Left lung (tissue), 10 donors: ENCODE results near the gene GP1BA. TPM values are rescaled to one million over a fixed set of nuclear protein-coding genes. Genes with fewer than 3 reads are reported as not detected.

Experiments
- ATAC-seq: fragments of 200-7000 bp; cut with Tn5 transposase; one replicate; pipeline ENCODE4 v1.9.1; 2020; ENCODE audit warnings: moderate library complexity
- DNase-seq, 4 donors: peaks; one replicate each; pipeline ENCODE4 v3.0.0-alpha.2; 2013 to 2020
- H3K27ac ChIP-seq, 2 donors: fragments of 200-600 bp; sonication (generic) in 1 of 2; one replicate each; pipeline versions ENCODE4 v1.5.0 to v1.8.0; 2020 to 2021
- H3K27me3 ChIP-seq, 2 donors: fragments of 200-600 bp; sonication (generic) in 1 of 2; one replicate each; pipeline versions ENCODE4 v1.5.0 to v1.8.0; 2020 to 2021
- H3K36me3 ChIP-seq, 2 donors: fragments of 200-600 bp; sonication (generic) in 1 of 2; one replicate each; pipeline versions ENCODE4 v1.5.0 to v1.8.0; 2020 to 2021
- H3K4me1 ChIP-seq, 2 donors: fragments of 200-600 bp; one replicate each; pipeline ENCODE4 v1.8.0; 2021
- H3K4me3 ChIP-seq, 2 donors: fragments of 200-600 bp; sonication (generic) in 1 of 2; one replicate each; pipeline versions ENCODE4 v1.5.0 to v1.8.0; 2020 to 2021; ENCODE audit warnings: mild to moderate bottlenecking in 1 of 2
- H3K9me3 ChIP-seq, 2 donors: fragments of 200-600 bp; sonication (generic) in 1 of 2; one replicate each; pipeline versions ENCODE4 v1.5.0 to v1.8.0; 2020 to 2021
- intact Hi-C, 2 donors: fragments of 100-400 bp; cut with DNase I; formaldehyde crosslinking; loops; one replicate each; pipeline versions ENCODE4 v1.11.2 to v1.14.2; 2022
- polyA plus RNA-seq, 6 donors: library from polyadenylated mRNA; unstranded; fragments of 120-200 nt; gene quantifications; one replicate each; pipeline ENCODE4 v1.2.1, GENCODE V29; 2013; ENCODE audit not compliant: insufficient read length in 6 of 6
- total RNA-seq, 2 donors: library from RNA; stranded (reverse); fragmentation: NEBNext Ultra II Directional; extraction: Animal tissue kit (Norgen Biotek cat#: 25700); gene quantifications; one replicate each; pipeline ENCODE4 v1.2.1, GENCODE V29; 2021
- TF ChIP-seq, protein P1 (sequence below), 2 donors: fragments of 200-600 bp; sonication (generic) in 1 of 2; IDR thresholded peaks; one replicate each; pipeline versions ENCODE4 v1.5.0 to v1.8.0; 2021; ENCODE audit warnings: antibody characterized with exemption in 2 of 2
- donor health status: DM: no; HTN: yes; CAD: no.
- donor health status: DM: no; HTN: no; CAD: no.

GP1BA gene
- total and polyA plus RNA-seq, 8 donors: 0.31 to 3.7 (median 3.4) TPM

DNA sequence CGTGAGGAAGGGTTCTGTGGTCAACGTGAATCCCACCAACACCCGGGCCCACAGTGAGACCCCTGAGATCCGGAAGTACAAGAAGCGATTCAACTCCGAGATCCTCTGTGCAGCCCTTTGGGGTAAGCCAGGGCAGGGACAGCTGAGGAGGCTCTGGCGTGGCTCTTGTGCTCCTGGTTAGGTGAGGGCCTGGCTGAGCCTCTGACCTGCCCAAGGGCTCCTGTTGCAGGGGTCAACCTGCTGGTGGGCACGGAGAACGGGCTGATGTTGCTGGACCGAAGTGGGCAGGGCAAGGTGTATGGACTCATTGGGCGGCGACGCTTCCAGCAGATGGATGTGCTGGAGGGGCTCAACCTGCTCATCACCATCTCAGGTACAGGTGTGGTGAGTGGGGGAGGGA is 37.0 kb upstream of the GP1BA start:
- no peak overlapping the region for H3K27ac ChIP-seq
- no peaks in the 10 kb centered on the region for H3K9me3 ChIP-seq
- no peak overlapping the region for H3K4me3 ChIP-seq
- TF ChIP-seq, protein P1, sequence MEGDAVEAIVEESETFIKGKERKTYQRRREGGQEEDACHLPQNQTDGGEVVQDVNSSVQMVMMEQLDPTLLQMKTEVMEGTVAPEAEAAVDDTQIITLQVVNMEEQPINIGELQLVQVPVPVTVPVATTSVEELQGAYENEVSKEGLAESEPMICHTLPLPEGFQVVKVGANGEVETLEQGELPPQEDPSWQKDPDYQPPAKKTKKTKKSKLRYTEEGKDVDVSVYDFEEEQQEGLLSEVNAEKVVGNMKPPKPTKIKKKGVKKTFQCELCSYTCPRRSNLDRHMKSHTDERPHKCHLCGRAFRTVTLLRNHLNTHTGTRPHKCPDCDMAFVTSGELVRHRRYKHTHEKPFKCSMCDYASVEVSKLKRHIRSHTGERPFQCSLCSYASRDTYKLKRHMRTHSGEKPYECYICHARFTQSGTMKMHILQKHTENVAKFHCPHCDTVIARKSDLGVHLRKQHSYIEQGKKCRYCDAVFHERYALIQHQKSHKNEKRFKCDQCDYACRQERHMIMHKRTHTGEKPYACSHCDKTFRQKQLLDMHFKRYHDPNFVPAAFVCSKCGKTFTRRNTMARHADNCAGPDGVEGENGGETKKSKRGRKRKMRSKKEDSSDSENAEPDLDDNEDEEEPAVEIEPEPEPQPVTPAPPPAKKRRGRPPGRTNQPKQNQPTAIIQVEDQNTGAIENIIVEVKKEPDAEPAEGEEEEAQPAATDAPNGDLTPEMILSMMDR (IDR thresholded peaks at IDR 0.05): no peak
- H3K4me1 ChIP-seq: peaks cover 5 to 15% of the 10 kb centered on the region in 2 donors
- intact Hi-C loops: loop anchor here in 1 of 2 donors (10.0 kb wide), 1 partner anchor 190 kb away; the partner anchor contains the start of gene PELP1
- ATAC-seq (no peak), DNase-seq (peak in 1 of 4 donors; percentile 65)
- peaks cover 0 to 75% of the 10 kb centered on the region in 2 donors for H3K36me3 ChIP-seq
- H3K27me3 ChIP-seq: peaks cover 0 to 12% of the 10 kb centered on the region in 2 donors

DNA sequence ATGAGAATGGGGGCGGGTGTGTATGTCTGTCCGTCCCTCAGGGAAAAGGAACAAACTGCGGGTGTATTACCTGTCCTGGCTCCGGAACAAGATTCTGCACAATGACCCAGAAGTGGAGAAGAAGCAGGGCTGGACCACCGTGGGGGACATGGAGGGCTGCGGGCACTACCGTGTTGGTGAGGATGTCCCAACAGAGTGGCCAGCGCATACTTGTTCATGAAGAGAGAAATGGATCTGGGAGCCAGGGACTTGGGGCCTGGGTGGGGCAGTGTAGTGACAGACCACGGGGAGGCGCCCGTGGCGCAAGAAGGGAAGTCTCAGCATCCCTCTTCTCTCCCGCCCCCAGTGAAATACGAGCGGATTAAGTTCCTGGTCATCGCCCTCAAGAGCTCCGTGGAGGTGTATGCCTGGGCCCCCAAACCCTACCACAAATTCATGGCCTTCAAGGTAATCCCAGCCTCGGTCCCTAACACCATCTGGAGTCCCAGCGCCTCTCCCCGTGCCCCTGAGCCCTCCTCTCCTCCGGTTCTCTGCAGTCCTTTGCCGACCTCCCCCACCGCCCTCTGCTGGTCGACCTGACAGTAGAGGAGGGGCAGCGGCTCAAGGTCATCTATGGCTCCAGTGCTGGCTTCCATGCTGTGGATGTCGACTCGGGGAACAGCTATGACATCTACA is 36.3 kb upstream of the GP1BA start:
- DNase-seq (peak in 1 of 4 donors; percentile 74), ATAC-seq (no peak)
- no peaks in the 10 kb centered on the region for H3K9me3 ChIP-seq
- TF ChIP-seq, protein P1 (IDR thresholded peaks at IDR 0.05): no peak
- H3K36me3 ChIP-seq: peaks cover 0 to 68% of the 10 kb centered on the region in 2 donors
- peaks cover 6 to 22% of the 10 kb centered on the region in 2 donors for H3K4me1 ChIP-seq
- no peak overlapping the region for H3K27ac ChIP-seq
- peaks cover 0 to 19% of the 10 kb centered on the region in 2 donors for H3K27me3 ChIP-seq
- intact Hi-C loops: loop anchor here in 1 of 2 donors (10.0 kb wide), 1 partner anchor 191 kb away; the partner anchor contains the start of gene PELP1
- H3K4me3 ChIP-seq: no peak overlapping the region

DNA sequence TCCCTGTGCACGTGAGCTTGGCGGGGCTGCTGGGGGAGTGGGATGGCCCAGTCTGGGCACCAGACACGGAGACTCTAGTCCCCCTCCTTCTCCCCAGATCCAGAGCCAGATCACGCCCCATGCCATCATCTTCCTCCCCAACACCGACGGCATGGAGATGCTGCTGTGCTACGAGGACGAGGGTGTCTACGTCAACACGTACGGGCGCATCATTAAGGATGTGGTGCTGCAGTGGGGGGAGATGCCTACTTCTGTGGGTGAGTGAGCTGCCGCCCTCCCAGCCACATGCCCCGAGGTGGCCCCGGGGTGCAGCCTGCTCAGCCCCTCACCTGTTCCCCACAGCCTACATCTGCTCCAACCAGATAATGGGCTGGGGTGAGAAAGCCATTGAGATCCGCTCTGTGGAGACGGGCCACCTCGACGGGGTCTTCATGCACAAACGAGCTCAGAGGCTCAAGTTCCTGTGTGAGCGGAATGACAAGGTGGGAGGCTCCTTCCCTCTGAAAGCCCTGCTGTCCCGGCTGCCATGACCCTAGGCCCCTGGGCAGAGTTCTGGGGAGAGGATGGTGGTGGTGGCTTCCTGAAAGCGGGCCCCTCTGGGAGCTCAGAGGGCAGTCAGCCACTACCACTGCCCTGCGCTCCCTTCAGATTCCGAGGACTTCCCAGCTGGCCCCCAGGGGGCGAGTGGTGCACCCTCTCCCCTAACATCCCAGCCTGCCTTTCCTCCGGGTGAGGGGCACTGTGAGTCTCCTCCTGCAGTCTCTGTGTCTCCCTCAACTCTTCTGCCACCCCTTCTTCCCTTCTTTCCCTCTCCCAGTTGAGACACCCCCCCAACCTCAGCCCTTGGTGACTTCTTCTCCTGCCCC is 35.5 kb upstream of the GP1BA start:
- Histone ChIP-seq H3K4me3 (no peak overlapping the region), H3K27ac (no peak overlapping the region), H3K36me3 (peaks cover 0 to 60% of the 10 kb centered on the region in 2 donors), H3K4me1 (peaks cover 6 to 30% of the 10 kb centered on the region in 2 donors), H3K27me3 (peaks cover 0 to 21% of the 10 kb centered on the region in 2 donors), H3K9me3 (no peaks in the 10 kb centered on the region)
- DNase-seq: peak in 1 of 4 donors; percentile 61
- TF ChIP-seq, protein P1 (IDR thresholded peaks at IDR 0.05): no peak
- no peak for ATAC-seq
- intact Hi-C loops: loop anchor here in 1 of 2 donors (10.0 kb wide), 1 partner anchor 192 kb away; the partner anchor contains the start of gene PELP1

DNA sequence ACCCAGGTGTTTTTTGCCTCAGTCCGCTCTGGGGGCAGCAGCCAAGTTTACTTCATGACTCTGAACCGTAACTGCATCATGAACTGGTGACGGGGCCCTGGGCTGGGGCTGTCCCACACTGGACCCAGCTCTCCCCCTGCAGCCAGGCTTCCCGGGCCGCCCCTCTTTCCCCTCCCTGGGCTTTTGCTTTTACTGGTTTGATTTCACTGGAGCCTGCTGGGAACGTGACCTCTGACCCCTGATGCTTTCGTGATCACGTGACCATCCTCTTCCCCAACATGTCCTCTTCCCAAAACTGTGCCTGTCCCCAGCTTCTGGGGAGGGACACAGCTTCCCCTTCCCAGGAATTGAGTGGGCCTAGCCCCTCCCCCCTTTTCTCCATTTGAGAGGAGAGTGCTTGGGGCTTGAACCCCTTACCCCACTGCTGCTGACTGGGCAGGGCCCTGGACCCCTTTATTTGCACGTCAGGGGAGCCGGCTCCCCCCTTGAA is 34.8 kb upstream of the GP1BA start:
- TF ChIP-seq, protein P1 (IDR thresholded peaks at IDR 0.05): no peak
- H3K27me3 ChIP-seq: peaks cover 0 to 21% of the 10 kb centered on the region in 2 donors
- intact Hi-C loops: loop anchor here in 1 of 2 donors (10.0 kb wide), 1 partner anchor 192 kb away; the partner anchor contains the start of gene PELP1
- H3K36me3 ChIP-seq: peaks cover 0 to 54% of the 10 kb centered on the region in 2 donors
- H3K9me3 ChIP-seq: no peaks in the 10 kb centered on the region
- H3K4me1 ChIP-seq: peaks cover 10 to 33% of the 10 kb centered on the region in 2 donors
- no peak overlapping the region for H3K27ac ChIP-seq
- H3K4me3 ChIP-seq: no peak overlapping the region
- no peak for ATAC-seq
- peak in 1 of 4 donors; percentile 61 for DNase-seq
